Measurements from ENCODE around the gene WT1.
"Not testable (repeated sequence)": the region's sequence is repeated elsewhere in the genome, so short reads cannot be mapped to it uniquely, and the experiment has no call there.

The WT1 gene

GRCh38 chr11:32435511-32435941, at the start of gene WT1:
WT1 (minus strand) TSS chr11:32435539.
- no peak for DNase-seq (ENCODE audit: low read depth)

DNA sequence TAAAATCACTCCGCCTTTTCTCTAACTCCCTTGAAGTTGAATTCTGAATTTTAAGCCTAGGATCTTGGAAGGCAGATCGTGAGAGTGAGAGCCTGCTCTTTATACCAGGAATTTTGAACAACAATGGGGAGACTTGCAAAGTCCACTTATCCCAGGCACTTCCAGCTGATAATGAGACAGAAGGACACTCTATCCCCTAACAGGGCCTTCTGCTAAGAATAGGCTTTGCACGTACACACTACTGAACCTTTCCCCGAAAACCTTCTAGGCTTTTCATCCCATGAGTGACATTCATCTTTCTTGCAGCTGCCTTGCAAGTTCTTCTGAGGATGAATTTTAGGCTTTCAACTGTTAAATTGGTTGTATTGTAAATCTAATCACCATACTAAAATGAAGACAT, 44.0 kb upstream of the WT1 start:
- no peak for DNase-seq (ENCODE audit: low read depth)

GRCh38 chr11:32478277-32478731, 43.0 kb upstream of the WT1 start:
- no peak for DNase-seq (ENCODE audit: low read depth)

GRCh38 chr11:32473282-32473909, 38.1 kb upstream of the WT1 start:
- no peak for DNase-seq (ENCODE audit: low read depth)

GRCh38 chr11:32472226-32472625, 36.9 kb upstream of the WT1 start:
- DNase-seq (ENCODE audit: low read depth), result no peak

GRCh38 chr11:32471544-32471943, 36.2 kb upstream of the WT1 start:
- not testable (repeated sequence) for DNase-seq (ENCODE audit: low read depth)

- no peak for DNase-seq (ENCODE audit: low read depth)
Measured at GRCh38 chr11:32469791-32470190, 34.5 kb upstream of the WT1 start.

DNA sequence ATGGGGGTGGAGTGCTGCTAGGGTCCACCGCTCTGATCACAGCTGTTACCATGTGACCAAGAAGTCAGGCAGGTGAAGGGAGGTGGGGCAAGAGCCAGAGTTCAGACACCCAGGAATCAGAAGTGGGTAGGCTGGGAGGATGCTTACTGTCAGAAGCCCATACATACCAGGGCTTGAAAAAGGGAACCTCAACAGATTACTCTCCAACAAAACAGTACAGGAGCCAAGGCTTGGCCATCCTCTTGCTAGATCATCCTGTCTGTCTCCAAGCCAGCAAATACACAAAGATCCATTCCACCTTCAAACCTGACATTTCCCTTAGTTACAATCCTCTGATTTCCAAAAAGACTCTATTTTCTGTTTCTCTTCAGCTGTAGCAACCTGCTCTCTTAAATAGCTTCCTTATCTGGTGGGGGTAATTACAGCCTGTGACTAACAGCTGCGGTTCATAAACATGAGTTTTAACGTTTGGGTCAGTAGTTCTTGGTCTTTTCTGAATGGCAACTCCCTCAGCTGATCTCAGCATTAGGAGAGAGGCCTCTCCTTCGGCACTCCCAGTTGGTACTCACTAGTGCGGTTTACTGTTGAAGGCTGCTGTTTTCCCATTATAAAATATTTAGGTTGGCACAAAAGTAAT, 31.1 kb upstream of the WT1 start:
- no peak for DNase-seq (ENCODE audit: low read depth)

DNA sequence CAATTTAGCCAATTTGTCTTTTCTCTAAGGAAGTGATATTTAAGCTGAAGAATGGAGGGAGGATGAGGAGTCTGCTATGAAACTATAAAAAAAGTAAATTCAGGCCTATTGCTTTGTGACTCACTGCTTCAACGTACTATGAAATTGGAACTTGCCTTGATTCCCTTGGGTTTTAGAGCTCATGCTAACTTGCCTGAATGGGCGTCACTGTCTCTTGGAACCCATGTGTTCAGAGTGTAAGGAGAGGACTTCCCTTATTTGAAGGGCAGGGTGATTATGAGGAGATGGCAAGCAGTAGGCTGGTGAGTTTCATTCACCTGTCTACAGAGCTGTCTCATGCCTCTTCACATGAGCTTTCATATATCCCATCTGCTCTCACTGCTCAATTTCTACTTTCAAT, 28.7 kb upstream of the WT1 start:
- no peak for DNase-seq (ENCODE audit: low read depth)

GRCh38 chr11:32462011-32462690, 26.8 kb upstream of the WT1 start:
- no peak for DNase-seq (ENCODE audit: low read depth)

DNA sequence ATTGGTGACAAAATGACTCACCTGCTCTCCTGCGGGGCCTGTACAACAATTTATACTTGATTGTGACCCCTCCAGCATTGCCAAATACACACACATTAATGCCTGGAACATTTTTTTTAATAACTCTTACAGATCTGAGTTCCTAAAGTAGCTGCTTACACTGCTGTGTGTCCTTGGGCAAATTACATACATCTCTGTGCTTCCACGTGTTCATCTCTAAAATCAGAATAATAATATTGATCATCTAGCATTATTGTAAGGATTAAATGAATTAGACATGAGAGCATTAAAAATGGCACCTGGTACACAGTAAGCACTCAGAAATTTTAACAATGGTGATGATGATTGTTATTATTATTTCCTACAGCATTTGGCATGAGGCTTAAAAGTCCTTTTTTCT, 21.5 kb upstream of the WT1 start:
- DNase-seq (ENCODE audit: low read depth), result no peak

GRCh38 chr11:32454993-32455392, 19.7 kb upstream of the WT1 start:
- DNase-seq (ENCODE audit: low read depth), result no peak

- no peak for DNase-seq (ENCODE audit: low read depth)
Measured at GRCh38 chr11:32451808-32452207, 16.5 kb upstream of the WT1 start.

- no peak for DNase-seq (ENCODE audit: low read depth)
Measured at GRCh38 chr11:32450372-32450771, 15.0 kb upstream of the WT1 start.

GRCh38 chr11:32448232-32448631, 12.9 kb upstream of the WT1 start:
- DNase-seq (ENCODE audit: low read depth), result no peak

DNA sequence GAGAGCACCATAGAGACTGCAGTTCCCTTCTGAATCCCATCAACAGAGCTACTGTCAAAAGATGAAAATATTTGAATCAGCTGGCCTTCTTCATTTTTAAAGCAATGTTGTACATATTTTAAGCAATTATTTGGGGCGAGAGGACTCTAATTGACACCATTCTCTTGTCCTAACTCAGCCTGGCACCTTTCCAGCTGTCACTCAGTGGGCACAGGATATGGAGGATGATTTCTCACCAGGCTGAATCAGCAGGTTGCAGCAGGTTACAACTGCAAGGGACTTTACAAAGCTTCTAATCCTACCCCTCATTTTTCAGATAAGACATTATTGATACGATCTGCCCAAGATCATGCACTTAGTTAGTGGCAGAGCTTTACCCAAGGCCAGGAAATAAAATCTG, 11.9 kb upstream of the WT1 start:
- DNase-seq (ENCODE audit: low read depth), result no peak

DNA sequence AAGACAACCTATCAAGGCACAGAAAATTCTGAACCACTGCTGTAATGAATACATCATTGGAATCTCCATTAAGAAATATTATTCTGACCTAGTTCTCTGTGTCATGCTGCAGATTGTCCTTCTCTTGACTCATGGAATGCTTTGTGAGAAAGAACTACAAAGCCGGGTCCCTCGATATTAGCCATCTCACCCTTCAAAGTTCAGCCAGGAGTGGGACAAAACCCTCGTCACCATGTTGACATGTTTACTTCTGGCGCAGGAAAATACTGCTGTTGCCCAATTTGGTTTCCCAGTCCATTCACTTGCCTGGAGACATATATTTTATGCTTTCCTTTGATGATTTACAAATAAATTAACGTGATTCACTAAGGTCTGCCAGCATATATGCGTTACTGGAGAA, 10.9 kb upstream of the WT1 start:
- DNase-seq (ENCODE audit: low read depth), result no peak

GRCh38 chr11:32444186-32444585, 8.8 kb upstream of the WT1 start:
- DNase-seq (ENCODE audit: low read depth), result no peak

DNA sequence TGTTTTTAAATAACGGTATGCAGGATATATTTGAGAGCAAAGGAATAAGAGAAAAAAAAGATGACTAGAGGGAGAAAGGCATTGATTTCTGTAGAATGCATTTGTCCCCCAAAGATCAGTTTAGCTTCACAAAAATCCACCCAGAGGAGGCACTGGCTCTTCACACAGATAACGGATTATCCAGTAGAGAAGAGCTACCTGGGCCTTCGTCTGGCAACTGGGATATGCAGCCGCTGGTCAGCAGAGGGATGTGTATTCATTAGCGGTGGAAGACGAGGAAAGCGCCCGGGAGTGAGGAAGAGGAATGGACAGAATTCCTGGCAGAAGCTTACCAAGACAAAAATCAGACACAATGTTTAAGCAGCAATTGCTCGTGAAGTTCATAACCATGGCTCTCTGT, 5.6 kb upstream of the WT1 start:
- no peak for DNase-seq (ENCODE audit: low read depth)

DNA sequence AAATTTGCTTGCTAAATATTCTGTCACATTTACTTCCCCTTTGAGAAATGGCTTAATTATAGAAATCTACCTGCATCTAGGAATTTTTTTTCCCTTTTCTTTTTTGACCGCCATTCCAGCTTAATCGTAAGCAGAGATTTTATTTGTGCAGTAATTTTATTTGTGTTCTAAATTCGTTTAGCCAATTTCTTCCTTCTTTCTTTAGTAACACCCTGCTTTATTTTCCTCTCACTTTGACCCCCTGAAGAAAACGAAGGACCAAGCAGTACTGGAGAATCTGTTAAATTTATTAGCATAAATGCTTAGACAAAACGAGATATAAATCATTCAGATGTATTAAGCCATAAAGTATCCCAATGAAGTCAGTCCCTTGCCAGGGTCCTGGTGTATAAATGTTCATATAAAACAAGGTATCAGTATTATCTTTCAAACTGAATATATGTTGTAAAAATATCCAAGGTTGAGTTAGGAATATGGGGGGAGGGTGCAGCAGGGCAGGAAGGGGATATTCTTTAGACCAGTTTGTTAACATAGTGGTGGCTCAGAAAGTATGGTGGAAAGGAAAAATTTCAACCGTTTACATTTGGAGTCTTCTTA, 5.1 kb upstream of the WT1 start:
- no peak for DNase-seq (ENCODE audit: low read depth)

DNA sequence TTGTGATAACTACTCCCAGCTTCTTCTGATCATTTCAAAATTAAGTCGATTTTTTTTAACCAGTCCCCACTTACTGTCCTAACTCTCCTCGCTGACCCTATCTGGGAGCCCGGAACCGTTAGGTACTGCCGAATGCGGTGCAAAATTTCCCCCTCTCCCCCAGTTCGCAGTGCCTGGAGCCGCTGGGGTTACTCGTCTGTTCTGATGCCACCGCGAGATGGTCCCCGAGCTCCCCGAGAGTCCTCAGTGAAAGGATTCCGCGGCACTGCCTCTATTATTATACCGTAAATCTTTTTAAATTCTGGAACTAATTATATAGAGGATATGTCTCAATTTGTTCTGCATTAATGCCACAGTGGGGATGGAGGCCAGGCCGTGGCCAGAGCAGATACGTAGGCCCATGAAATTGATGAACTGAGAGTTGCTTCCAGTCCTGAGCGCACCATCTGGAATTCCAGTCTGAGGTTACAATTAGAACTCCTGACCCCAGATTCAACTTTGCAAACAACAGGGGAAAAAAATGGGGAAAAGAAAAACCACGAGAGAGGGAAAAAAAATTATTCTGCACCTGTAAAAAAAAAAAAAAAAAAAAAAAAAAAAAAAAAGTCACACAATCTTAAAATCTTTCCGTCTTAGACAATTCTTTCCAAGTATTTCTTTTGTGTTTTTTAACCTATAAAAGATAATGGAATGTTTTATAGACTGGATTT, 4.3 kb upstream of the WT1 start:
- no peak for DNase-seq (ENCODE audit: low read depth)

- DNase-seq (ENCODE audit: low read depth), result no peak
Measured at GRCh38 chr11:32438866-32439489, 3.6 kb upstream of the WT1 start.
